Activated CD4-positive, CD25-positive, alpha-beta regulatory T cell (primary cell): ENCODE measurements around the gene KIF27.
"Not testable (repeated sequence)": the region's sequence is repeated elsewhere in the genome, so short reads cannot be mapped to it uniquely, and the experiment has no call there.

Source experiments
- DNase-seq, 4 experiments: peaks; one replicate each; lab custom pipeline; 2025; lab: John Stamatoyannopoulos, UW

KIF27 gene

GRCh38 chr9:83815120-83815519, 106.1 kb downstream of the KIF27 start:
- not testable (repeated sequence) for DNase-seq

- DNase-seq = not testable (repeated sequence)
Measured at GRCh38 chr9:83809213-83809612, 112.0 kb downstream of the KIF27 start.

GRCh38 chr9:83804454-83804853, 116.8 kb downstream of the KIF27 start:
- not testable (repeated sequence) for DNase-seq

GRCh38 chr9:83803941-83804340, 117.3 kb downstream of the KIF27 start:
- not testable (repeated sequence) for DNase-seq

- no peak for DNase-seq
Measured at GRCh38 chr9:83800236-83801033, 120.8 kb downstream of the KIF27 start.

- no peak for DNase-seq
Measured at GRCh38 chr9:83794051-83794450, 127.2 kb downstream of the KIF27 start.

- no peak for DNase-seq
Measured at GRCh38 chr9:83792746-83793145, 128.5 kb downstream of the KIF27 start.
